Activated CD4-positive, alpha-beta T cell treated with anti-CD3 and anti-CD28 coated beads, Interleukin-2, amount 10 ng/mL, durations not matched to agents 24 days and 14 days (primary cell): ENCODE results near the gene ASB14. TPM values are rescaled to one million over a fixed set of nuclear protein-coding genes. Genes with fewer than 3 reads are reported as not detected.

Experiments
- DNase-seq: peaks from one replicate; pipeline ENCODE4 v3.0.0; 2022
- H3K27ac Mint-ChIP-seq: one replicate; pipeline ENCODE4 v1.8.0; 2022; ENCODE audit warnings: mild to moderate bottlenecking, mixed read lengths
- H3K27me3 Mint-ChIP-seq: one replicate; pipeline ENCODE4 v1.8.0; 2022; ENCODE audit warnings: mixed read lengths
- H3K36me3 Mint-ChIP-seq: one replicate; pipeline ENCODE4 v1.8.0; 2022; ENCODE audit warnings: low read depth, mild to moderate bottlenecking, mixed read lengths
- H3K4me1 Mint-ChIP-seq: one replicate; pipeline ENCODE4 v1.8.0; 2021; ENCODE audit warnings: mixed read lengths
- H3K4me3 Mint-ChIP-seq: one replicate; pipeline ENCODE4 v1.8.0; 2022; ENCODE audit warnings: mild to moderate bottlenecking, moderate library complexity, mixed read lengths
- H3K9me3 Mint-ChIP-seq: one replicate; pipeline ENCODE4 v1.8.0; 2021; ENCODE audit warnings: mixed read lengths
- intact Hi-C: fragments of 100-400 bp; cut with micrococcal nuclease; formaldehyde crosslinking; loops from one replicate; pipeline ENCODE4 v1.15.1; 2023
- total RNA-seq: library from RNA; stranded (reverse); gene quantifications from 2 replicates; pipeline ENCODE4 v1.2.3, GENCODE V29; 2022

Gene ASB14
- total RNA-seq, 1 donor from 2014 or later, result not detected

- Mint-ChIP-seq H3K4me3 (no peak overlapping the region), H3K4me1 (peaks cover 14% of the 10 kb centered on the region), H3K9me3 (peaks cover 2% of the 10 kb centered on the region), H3K27ac (no peak overlapping the region), H3K27me3 (no peaks in the 10 kb centered on the region), H3K36me3 (peaks cover 27% of the 10 kb centered on the region)
- DNase-seq, result no peak
- intact Hi-C loops, result no loop called here
Observed at GRCh38 chr3:57233799-57234198, 58.7 kb downstream of the ASB14 start.

DNA sequence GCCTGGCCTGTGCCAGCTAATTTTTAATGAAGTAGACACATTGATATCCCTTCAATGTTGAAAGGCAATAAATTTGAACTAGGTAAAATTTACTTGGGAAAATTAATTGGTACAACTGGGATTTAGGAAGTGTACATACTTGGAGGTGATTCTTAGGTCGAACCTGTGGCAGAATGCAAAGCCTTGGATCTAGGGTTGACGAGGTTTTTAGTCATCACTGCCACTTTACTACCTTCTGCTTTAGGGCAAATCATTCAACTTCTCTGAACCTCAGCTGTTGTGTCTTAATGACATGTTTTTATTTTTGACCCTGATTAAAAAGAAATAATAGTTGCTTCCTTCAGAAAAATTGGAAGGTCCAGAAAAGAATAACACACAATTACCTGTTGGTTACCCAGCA lies 62.5 kb downstream of the ASB14 start:
- H3K27ac Mint-ChIP-seq, result no peak overlapping the region

DNA sequence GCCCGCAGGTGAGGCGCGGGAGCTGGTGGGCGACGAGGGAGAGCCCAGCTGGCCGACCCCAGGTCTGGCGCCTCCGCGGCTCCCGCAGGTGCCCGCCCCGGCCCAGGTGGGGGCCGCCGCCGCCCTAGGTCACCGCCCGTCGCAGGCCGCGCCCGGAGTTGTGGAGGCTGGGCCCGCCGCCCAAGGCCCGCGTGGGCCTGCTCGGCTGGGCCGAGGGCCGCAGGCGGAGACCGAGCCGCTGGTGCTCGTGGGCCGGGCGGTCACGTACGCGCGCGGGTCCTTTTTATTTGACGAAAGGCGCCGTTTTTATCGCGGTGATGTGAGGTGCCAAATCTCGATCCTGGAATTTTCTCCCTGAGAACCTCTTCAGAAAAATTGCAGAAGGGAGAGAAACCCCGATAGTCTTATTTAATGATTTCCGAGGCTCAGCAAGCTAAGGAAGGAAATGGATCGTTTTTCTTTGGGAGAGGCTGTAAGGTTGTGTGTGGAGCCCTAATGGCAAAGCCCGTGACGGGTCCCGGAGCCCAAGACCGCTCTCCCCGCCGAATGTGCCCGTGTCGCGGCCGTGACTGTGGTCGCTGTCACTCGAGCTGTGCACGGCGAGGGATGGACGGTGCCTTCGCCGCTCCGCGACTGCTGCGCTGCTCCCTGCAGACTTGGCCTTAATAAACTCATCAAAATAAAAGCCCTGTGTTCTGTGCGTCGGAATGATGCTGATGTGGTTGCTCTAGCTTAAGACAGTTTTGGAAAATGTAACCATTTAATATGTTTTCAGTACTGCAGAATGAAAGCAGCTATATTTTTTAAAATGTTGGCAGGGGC lies 64.3 kb downstream of the ASB14 start:
- peak overlapping the region; percentile 91 for H3K4me3 Mint-ChIP-seq
- H3K27ac Mint-ChIP-seq, result peak overlapping the region; percentile 87
- peak; percentile 87 for DNase-seq
- peaks cover 11% of the 10 kb centered on the region for H3K36me3 Mint-ChIP-seq
- peaks cover 20% of the 10 kb centered on the region for H3K4me1 Mint-ChIP-seq
- intact Hi-C loops, result loop anchor here (2.0 to 10.0 kb wide), 9 partner anchors 57 to 671 kb away; partner anchors contain the start of genes ARF4, CCDC66, DENND6A and PDE12
- H3K27me3 Mint-ChIP-seq, result no peaks in the 10 kb centered on the region
- H3K9me3 Mint-ChIP-seq, result no peaks in the 10 kb centered on the region

More for the DNA sequence above, 62.5 kb downstream of the ASB14 start:
- no peak for DNase-seq
- H3K4me3 Mint-ChIP-seq, result no peak overlapping the region
- H3K27me3 Mint-ChIP-seq, result no peaks in the 10 kb centered on the region
- intact Hi-C loops, result no loop called here
- peaks cover 20% of the 10 kb centered on the region for H3K4me1 Mint-ChIP-seq
- H3K36me3 Mint-ChIP-seq, result peaks cover 15% of the 10 kb centered on the region
- no peaks in the 10 kb centered on the region for H3K9me3 Mint-ChIP-seq

- intact Hi-C loops, result loop anchor here (2.0 to 10.0 kb wide), 9 partner anchors 57 to 670 kb away; partner anchors contain the start of genes ARF4, CCDC66, DENND6A and PDE12
- Mint-ChIP-seq H3K9me3 (no peaks in the 10 kb centered on the region), H3K4me1 (peaks cover 18% of the 10 kb centered on the region), H3K36me3 (peaks cover 7% of the 10 kb centered on the region), H3K4me3 (peak within 1 kb of the TSS; percentile 91), H3K27me3 (no peaks in the 10 kb centered on the region), H3K27ac (peak within 1 kb of the TSS; percentile 87)
- DNase-seq, result peak; percentile 98
Observed at GRCh38 chr3:57227204-57227929, 65.1 kb downstream of the ASB14 start, which contains the start of gene APPL1. APPL1 (plus strand) TSS chr3:57227729; CDS start chr3:57227884, 155 bp downstream.

DNA sequence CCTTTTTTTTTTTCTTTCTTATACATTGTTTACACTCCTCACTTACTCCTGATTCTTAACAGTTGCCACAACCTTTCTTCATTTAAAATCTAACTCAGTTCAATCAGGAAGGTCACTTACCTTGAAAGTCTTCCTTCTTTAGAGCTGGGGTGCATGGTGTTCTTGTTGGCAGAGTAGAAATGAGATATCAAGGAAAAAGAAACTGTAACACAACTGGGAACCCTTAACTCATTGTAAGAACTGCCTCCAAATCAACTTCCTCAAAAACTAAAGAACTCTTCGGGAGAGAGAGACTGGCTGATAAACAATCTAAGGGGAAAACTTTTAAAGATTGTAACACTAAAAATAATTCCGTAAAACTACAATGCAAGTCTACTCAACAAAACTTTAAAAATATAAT lies 66.3 kb downstream of the ASB14 start:
- Mint-ChIP-seq H3K4me3 (peak overlapping the region; percentile 1), H3K27ac (no peak overlapping the region), H3K27me3 (no peaks in the 10 kb centered on the region), H3K4me1 (peaks cover 17% of the 10 kb centered on the region), H3K36me3 (peaks cover 5% of the 10 kb centered on the region), H3K9me3 (no peaks in the 10 kb centered on the region)
- intact Hi-C loops, result loop anchor here (2.0 to 10.0 kb wide), 9 partner anchors 55 to 669 kb away; partner anchors contain the start of genes ARF4, CCDC66, DENND6A and PDE12
- DNase-seq, result no peak

GRCh38 chr3:57224856-57225255 lies 67.6 kb downstream of the ASB14 start:
- peaks cover 15% of the 10 kb centered on the region for H3K4me1 Mint-ChIP-seq
- no peaks in the 10 kb centered on the region for H3K9me3 Mint-ChIP-seq
- peaks cover 2% of the 10 kb centered on the region for H3K36me3 Mint-ChIP-seq
- intact Hi-C loops, result loop anchor here (5.0 to 10.0 kb wide), 8 partner anchors 123 to 668 kb away; partner anchors contain the start of genes ARF4, CCDC66, DENND6A and PDE12
- H3K27ac Mint-ChIP-seq, result no peak overlapping the region
- H3K4me3 Mint-ChIP-seq, result no peak overlapping the region
- no peaks in the 10 kb centered on the region for H3K27me3 Mint-ChIP-seq
- DNase-seq, result no peak

- H3K27ac Mint-ChIP-seq, result no peak overlapping the region
- no peaks in the 10 kb centered on the region for H3K9me3 Mint-ChIP-seq
- H3K4me1 Mint-ChIP-seq, result peaks cover 6% of the 10 kb centered on the region
- H3K27me3 Mint-ChIP-seq, result peaks cover 6% of the 10 kb centered on the region
- peak; percentile 35 for DNase-seq
- intact Hi-C loops, result loop anchor here (10.0 kb wide), 2 partner anchors 437 to 527 kb away; no protein-coding TSS in a partner anchor
- no peaks in the 10 kb centered on the region for H3K36me3 Mint-ChIP-seq
- no peak overlapping the region for H3K4me3 Mint-ChIP-seq
Observed at GRCh38 chr3:57221883-57222282, 70.6 kb downstream of the ASB14 start.

Other genes with a start within 250 kb of the ASB14 start
- not detected in 2 replicates for gene SPATA12, start 232.0 kb downstream of the ASB14 start, total RNA-seq
- 0.14 and 0.26 TPM in 2 replicates for gene IL17RD, start 127.3 kb downstream of the ASB14 start, total RNA-seq
- 0.24 and 0.63 TPM in 2 replicates for gene HESX1, start 92.7 kb downstream of the ASB14 start, total RNA-seq
- 40.4 and 44.8 TPM in 2 replicates for gene APPL1, start 65.0 kb downstream of the ASB14 start, total RNA-seq